ENCODE data around the gene PUM1. TPM values are rescaled to one million over a fixed set of nuclear protein-coding genes. Genes with fewer than 3 reads are reported as not detected.

PUM1 gene
- total and polyA plus RNA-seq, 10 of the 15 experiments (the other 5 are each of a cell fraction or from before 2014, with no cell fraction given) = 21.4 to 75.3 (median 42.4) TPM

DNA sequence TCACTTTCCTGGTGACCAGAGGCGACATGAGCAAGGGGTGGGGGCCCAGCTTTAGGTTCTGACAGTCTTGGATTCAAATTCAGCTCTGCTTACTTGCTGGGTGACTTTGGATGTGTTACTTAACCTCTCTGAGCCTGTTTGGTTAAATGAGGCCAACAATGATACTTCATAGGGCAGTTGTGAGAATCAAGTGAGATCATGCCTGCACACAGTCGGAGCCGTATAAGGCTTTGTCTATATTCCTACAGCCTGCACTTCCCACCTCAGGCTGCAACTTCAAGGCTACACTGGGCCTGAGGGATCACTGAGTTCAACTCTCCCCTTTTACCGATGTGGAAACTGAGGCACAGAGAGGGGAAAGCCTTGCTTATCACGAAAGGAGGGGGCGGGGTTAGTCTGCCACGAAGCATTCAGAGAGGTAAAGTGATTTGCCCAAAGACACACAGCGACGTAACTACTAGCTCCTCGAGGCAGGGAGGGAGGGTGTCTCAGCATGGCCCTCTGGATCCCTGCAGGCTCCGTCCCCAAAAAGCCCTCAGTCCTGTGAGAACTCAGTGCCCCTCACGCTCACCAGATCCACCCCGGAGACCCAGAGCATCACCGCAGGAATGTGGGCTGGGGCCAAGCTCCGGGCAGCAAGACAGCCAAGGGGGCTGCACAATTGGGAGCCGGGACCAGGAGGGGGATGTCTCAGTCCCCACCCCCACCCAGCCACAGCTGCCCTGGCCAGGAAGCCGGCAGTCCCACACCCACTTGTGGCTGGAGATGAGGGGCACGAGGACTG is 181.9 kb downstream of the PUM1 start:
- H4K20me1 ChIP-seq (ENCODE audit: control insufficient read depth, insufficient read depth) = no peaks in the 10 kb centered on the region; the same call in 1 of the 2 replicates
- no peak overlapping the region for H2AFZ ChIP-seq (ENCODE audit: control insufficient read depth, low read depth, low read length)
- no peak overlapping the region for H3K27ac ChIP-seq (ENCODE audit: control insufficient read depth, insufficient read depth)
- DNase-seq (ENCODE audit: low read depth, low spot score) (no peak), ATAC-seq (no peak), FAIRE-seq (no peak)
- H3K4me2 ChIP-seq (ENCODE audit: control insufficient read depth, insufficient read depth) = no peak overlapping the region
- in situ Hi-C loops (cut with MboI) = no loop called here
- POLR2A ChIA-PET = no interaction called here
- RAD21 ChIA-PET (ENCODE audit: unreplicated experiment) = interaction anchor here (1.4 kb wide), 1 partner anchor 82 kb away, joined by 3 read pairs; no protein-coding TSS in a partner anchor
- BruUV-seq (replicated peaks) = no TSS peak
- no peak overlapping the region for H3K4me3 ChIP-seq
- CTCF ChIA-PET = interaction anchor here (1.0 to 1.4 kb wide), 2 partner anchors 14 to 15 kb away, joined by 3 read pairs; no protein-coding TSS in a partner anchor
- H3K4me1 ChIP-seq (ENCODE audit: control insufficient read depth, insufficient read depth, low read length) = no peaks in the 10 kb centered on the region; the same call in 1 of the 2 replicates
- H3K9me3 ChIP-seq (replicated peaks; ENCODE audit: control insufficient read depth, insufficient read depth, low read length) = no peaks in the 10 kb centered on the region
- SMC1A ChIA-PET (ENCODE audit: uncharacterized antibody, unreplicated experiment) = no interaction called here
- peaks cover 0 to 3% of the 10 kb centered on the region in 2 experiments; a peak in 3 of 4 replicates for H3K27me3 ChIP-seq (replicated peaks in 1 of 2; ENCODE audit: control insufficient read depth in 2 of 2, insufficient read depth in 2 of 2, low read length in 1 of 2)
- intact Hi-C loops (cut with micrococcal nuclease; ENCODE audit: unreplicated experiment) = no loop called here
- H3K79me2 ChIP-seq (ENCODE audit: control insufficient read depth, insufficient read depth, low read length) = no peaks in the 10 kb centered on the region
- no peak overlapping the region for H3K9ac ChIP-seq (ENCODE audit: control insufficient read depth, insufficient read depth, low read length)
- 39% methylated on average over 18 of the region's 18 CpGs for WGBS (ENCODE audit: insufficient coverage, insufficient replicate concordance, low lambda C conversion rate, missing lambda C conversion rate)
- H3K36me3 ChIP-seq (ENCODE audit: control insufficient read depth in 2 of 2, insufficient read depth in 2 of 2, low read length in 1 of 2) = no peaks in the 10 kb centered on the region
- TF ChIP-seq TCF7 (IDR thresholded peaks at IDR 0.05; ENCODE audit: borderline replicate concordance) (no peak), CHD2 (IDR thresholded peaks at IDR 0.05; ENCODE audit: borderline replicate concordance, low read depth, low read length) (no peak), CREM (IDR thresholded peaks at IDR 0.05; ENCODE audit: low read depth) (no peak), SREBF1 (IDR thresholded peaks at IDR 0.05; ENCODE audit: low read length) (no peak), RELA (IDR thresholded peaks at IDR 0.05; ENCODE audit: borderline replicate concordance, partially characterized antibody) (no peak), ZNF24 (IDR thresholded peaks at IDR 0.05) (no peak), JUND (IDR thresholded peaks at IDR 0.05; ENCODE audit: low read depth, low read length) (no peak), MYC (IDR thresholded peaks at IDR 0.05; ENCODE audit: insufficient read depth, insufficient read length, insufficient replicate concordance, low read length, severe bottlenecking) (no peak), ESRRA (IDR thresholded peaks at IDR 0.05; ENCODE audit: low read length) (no peak)
- TF ChIP-seq, protein P1, sequence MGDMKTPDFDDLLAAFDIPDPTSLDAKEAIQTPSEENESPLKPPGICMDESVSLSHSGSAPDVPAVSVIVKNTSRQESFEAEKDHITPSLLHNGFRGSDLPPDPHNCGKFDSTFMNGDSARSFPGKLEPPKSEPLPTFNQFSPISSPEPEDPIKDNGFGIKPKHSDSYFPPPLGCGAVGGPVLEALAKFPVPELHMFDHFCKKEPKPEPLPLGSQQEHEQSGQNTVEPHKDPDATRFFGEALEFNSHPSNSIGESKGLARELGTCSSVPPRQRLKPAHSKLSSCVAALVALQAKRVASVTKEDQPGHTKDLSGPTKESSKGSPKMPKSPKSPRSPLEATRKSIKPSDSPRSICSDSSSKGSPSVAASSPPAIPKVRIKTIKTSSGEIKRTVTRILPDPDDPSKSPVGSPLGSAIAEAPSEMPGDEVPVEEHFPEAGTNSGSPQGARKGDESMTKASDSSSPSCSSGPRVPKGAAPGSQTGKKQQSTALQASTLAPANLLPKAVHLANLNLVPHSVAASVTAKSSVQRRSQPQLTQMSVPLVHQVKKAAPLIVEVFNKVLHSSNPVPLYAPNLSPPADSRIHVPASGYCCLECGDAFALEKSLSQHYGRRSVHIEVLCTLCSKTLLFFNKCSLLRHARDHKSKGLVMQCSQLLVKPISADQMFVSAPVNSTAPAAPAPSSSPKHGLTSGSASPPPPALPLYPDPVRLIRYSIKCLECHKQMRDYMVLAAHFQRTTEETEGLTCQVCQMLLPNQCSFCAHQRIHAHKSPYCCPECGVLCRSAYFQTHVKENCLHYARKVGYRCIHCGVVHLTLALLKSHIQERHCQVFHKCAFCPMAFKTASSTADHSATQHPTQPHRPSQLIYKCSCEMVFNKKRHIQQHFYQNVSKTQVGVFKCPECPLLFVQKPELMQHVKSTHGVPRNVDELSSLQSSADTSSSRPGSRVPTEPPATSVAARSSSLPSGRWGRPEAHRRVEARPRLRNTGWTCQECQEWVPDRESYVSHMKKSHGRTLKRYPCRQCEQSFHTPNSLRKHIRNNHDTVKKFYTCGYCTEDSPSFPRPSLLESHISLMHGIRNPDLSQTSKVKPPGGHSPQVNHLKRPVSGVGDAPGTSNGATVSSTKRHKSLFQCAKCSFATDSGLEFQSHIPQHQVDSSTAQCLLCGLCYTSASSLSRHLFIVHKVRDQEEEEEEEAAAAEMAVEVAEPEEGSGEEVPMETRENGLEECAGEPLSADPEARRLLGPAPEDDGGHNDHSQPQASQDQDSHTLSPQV (IDR thresholded peaks at IDR 0.05) = no peak
- TF ChIP-seq, protein P2, sequence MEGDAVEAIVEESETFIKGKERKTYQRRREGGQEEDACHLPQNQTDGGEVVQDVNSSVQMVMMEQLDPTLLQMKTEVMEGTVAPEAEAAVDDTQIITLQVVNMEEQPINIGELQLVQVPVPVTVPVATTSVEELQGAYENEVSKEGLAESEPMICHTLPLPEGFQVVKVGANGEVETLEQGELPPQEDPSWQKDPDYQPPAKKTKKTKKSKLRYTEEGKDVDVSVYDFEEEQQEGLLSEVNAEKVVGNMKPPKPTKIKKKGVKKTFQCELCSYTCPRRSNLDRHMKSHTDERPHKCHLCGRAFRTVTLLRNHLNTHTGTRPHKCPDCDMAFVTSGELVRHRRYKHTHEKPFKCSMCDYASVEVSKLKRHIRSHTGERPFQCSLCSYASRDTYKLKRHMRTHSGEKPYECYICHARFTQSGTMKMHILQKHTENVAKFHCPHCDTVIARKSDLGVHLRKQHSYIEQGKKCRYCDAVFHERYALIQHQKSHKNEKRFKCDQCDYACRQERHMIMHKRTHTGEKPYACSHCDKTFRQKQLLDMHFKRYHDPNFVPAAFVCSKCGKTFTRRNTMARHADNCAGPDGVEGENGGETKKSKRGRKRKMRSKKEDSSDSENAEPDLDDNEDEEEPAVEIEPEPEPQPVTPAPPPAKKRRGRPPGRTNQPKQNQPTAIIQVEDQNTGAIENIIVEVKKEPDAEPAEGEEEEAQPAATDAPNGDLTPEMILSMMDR (IDR thresholded peaks at IDR 0.05 in 2 of 3, conservative IDR thresholded peaks at IDR 0.05 in 1 of 3; ENCODE audit: control insufficient read depth in 2 of 3, extremely low read depth in 1 of 3, insufficient read depth in 1 of 3, low read depth in 3 of 3, low read length in 3 of 3) = no peak
- TF ChIP-seq, protein P3, sequence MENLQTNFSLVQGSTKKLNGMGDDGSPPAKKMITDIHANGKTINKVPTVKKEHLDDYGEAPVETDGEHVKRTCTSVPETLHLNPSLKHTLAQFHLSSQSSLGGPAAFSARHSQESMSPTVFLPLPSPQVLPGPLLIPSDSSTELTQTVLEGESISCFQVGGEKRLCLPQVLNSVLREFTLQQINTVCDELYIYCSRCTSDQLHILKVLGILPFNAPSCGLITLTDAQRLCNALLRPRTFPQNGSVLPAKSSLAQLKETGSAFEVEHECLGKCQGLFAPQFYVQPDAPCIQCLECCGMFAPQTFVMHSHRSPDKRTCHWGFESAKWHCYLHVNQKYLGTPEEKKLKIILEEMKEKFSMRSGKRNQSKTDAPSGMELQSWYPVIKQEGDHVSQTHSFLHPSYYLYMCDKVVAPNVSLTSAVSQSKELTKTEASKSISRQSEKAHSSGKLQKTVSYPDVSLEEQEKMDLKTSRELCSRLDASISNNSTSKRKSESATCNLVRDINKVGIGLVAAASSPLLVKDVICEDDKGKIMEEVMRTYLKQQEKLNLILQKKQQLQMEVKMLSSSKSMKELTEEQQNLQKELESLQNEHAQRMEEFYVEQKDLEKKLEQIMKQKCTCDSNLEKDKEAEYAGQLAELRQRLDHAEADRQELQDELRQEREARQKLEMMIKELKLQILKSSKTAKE (IDR thresholded peaks at IDR 0.05; ENCODE audit: low read depth, poor library complexity, severe bottlenecking) = no peak
- TF ChIP-seq, protein P4, sequence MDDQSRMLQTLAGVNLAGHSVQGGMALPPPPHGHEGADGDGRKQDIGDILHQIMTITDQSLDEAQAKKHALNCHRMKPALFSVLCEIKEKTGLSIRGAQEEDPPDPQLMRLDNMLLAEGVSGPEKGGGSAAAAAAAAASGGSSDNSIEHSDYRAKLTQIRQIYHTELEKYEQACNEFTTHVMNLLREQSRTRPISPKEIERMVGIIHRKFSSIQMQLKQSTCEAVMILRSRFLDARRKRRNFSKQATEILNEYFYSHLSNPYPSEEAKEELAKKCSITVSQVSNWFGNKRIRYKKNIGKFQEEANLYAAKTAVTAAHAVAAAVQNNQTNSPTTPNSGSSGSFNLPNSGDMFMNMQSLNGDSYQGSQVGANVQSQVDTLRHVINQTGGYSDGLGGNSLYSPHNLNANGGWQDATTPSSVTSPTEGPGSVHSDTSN (IDR thresholded peaks at IDR 0.05; ENCODE audit: insufficient replicate concordance, low read depth, low read length) = no peak

Data from GM12878 (cell line).